Gastroesophageal sphincter (tissue), 3 donors: ENCODE measurements around the gene TMEM120B.

Experiments used
- POLR2A ChIP-seq, 2 donors: fragments of 450-650 bp; IDR thresholded peaks; one replicate each; pipeline ENCODE4 v1.6.1; 2017; ENCODE audit warnings: antibody characterized with exemption in 2 of 2, mild to moderate bottlenecking in 2 of 2, moderate library complexity in 1 of 2
- POLR2AphosphoS5 ChIP-seq: sonication (generic); formaldehyde crosslinking; IDR thresholded peaks from one replicate; pipeline ENCODE4 v1.6.1; 2017; ENCODE audit warnings: antibody characterized with exemption
- TF ChIP-seq, protein P1 (sequence below), 4 experiments: fragments of 200-600 bp in 2 of 4; fragments of 450-650 bp in 2 of 4; sonication (generic) in 1 of 4; IDR thresholded peaks; one replicate each; pipeline ENCODE4 v1.5.1; 2017 to 2019; ENCODE audit warnings: antibody characterized with exemption in 4 of 4, mild to moderate bottlenecking in 2 of 4, moderate library complexity in 2 of 4

DNA sequence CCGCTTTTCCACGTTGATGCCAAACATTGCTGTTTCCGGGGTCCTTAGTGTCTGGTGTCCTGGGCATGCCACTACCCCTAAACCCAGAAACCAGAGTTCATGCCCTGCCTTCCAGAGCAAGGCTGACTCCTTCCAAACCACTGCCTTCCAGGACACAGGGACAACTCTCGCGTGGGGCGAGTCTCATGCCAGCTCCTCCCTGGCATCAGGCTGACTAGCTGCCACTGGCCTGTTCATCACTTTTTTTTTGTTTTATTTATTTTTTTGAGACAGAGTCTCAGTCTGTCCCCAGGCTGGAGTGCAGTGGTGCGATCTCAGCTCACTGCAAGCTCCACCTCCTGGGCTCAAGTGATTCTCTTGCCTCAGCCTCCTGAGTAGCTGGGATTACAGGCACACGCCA lies 96.1 kb downstream of the TMEM120B start:
- no peak for TF ChIP-seq POLR2A (IDR thresholded peaks at IDR 0.05)
- TF ChIP-seq, protein P1, sequence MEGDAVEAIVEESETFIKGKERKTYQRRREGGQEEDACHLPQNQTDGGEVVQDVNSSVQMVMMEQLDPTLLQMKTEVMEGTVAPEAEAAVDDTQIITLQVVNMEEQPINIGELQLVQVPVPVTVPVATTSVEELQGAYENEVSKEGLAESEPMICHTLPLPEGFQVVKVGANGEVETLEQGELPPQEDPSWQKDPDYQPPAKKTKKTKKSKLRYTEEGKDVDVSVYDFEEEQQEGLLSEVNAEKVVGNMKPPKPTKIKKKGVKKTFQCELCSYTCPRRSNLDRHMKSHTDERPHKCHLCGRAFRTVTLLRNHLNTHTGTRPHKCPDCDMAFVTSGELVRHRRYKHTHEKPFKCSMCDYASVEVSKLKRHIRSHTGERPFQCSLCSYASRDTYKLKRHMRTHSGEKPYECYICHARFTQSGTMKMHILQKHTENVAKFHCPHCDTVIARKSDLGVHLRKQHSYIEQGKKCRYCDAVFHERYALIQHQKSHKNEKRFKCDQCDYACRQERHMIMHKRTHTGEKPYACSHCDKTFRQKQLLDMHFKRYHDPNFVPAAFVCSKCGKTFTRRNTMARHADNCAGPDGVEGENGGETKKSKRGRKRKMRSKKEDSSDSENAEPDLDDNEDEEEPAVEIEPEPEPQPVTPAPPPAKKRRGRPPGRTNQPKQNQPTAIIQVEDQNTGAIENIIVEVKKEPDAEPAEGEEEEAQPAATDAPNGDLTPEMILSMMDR (IDR thresholded peaks at IDR 0.05) = no peak
- TF ChIP-seq POLR2AphosphoS5 = no peak
